Stimulated activated CD4-positive, alpha-beta T cell treated with anti-CD3 and anti-CD28 coated beads, Interleukin-2, amount 100 ng/mL, for 24 hours (primary cell): ENCODE results near the gene GPR156.

Experiments used
- DNase-seq, 2 donors: peaks; one replicate each; pipeline ENCODE4 v3.0.0-alpha.2; 2020

The GPR156 gene

GRCh38 chr3:120192579-120192978 lies 92.4 kb downstream of the GPR156 start:
- DNase-seq = no peak

DNA sequence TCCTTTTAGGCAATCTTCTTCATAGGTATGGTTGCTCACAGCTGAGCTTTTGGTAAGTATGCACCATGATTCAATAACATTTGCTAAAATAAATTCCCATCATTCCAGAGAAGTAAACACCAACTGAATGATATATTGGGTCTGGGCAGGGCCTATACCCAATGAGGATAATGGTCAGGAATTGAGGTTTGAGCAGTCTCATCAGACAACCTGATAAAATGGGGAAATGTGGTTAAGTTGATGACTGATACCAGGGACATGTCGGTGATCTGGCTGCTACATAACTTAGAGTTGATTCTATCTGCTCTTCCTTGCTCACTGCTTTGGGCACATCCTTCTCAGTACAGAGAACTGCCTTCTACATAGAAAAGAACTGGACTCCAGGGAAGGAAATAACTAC lies 92.9 kb downstream of the GPR156 start:
- DNase-seq = no peak

- no peak for DNase-seq
Observed at GRCh38 chr3:120182613-120183511, 102.2 kb downstream of the GPR156 start.

- no peak for DNase-seq
Observed at GRCh38 chr3:120181632-120182031, 103.4 kb downstream of the GPR156 start.

DNA sequence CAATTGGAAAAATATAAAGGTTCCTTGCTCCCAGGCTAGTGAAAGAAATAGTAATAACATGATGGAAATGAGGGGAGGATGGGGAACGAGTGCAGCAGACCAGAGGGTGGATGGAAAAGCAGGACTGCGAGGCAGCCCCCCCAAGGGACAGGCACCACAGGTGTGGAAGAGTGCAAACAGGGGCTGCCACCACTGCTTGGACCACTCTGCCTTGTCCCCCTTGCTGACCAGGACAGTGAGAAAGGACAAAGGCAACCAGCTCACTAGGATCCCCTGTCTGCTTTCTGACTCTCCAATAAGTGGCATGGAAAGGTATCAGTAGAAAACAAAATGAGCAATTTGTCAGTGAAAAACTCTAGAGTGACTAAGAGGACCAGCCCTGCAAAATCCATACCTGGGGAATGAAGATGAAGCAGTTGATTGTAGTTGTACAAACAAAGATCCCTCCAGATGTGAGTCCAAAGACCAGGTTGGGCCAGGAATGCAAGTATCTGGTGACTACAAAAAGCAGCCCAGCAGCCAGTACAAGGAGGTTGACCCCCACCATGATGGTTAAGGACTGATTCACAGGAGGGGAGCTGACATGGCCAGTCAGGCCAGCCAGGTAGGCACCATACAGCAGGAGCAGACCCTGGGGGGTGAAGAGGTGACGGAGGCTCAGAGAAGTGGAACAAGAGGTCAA lies 104.2 kb downstream of the GPR156 start:
- DNase-seq = no peak

GRCh38 chr3:120177707-120178306 lies 107.2 kb downstream of the GPR156 start:
- no peak for DNase-seq

GRCh38 chr3:120177151-120177550 lies 107.9 kb downstream of the GPR156 start:
- DNase-seq = no peak

DNA sequence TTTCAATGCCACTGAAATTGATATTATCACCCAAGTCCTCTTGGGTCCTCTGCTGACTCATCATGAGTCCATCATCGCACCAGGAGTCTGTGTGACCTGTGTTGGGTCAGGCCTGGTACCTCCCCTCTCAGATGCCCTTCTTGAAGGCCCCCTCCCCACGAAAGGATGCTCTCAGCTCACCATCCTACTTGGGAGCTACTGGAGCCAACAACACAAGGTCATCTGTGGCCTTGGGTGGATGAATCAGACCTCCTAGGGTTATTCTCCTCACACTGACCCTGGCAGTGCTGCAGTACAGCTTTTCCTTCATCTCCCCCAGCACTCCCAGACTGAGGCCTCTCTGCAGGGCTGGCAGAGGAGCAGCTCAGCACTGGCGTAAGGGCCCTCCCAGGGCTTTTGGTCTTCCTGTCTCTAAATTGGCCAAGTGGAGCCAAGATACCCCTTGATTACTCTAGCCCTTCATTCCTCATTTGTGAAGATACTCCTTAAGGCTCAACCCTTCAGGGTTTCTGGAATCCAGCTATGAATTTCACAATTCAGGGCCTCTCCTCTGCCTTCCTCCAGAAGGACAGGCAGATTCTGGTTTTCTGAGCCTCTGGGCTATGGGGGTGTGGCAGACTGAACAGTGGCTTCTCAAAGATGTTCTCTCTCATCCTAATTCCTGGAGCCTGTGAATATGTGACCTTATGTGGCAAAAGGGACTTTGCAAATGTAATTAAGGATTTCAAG lies 110.0 kb downstream of the GPR156 start:
- no peak for DNase-seq

DNA sequence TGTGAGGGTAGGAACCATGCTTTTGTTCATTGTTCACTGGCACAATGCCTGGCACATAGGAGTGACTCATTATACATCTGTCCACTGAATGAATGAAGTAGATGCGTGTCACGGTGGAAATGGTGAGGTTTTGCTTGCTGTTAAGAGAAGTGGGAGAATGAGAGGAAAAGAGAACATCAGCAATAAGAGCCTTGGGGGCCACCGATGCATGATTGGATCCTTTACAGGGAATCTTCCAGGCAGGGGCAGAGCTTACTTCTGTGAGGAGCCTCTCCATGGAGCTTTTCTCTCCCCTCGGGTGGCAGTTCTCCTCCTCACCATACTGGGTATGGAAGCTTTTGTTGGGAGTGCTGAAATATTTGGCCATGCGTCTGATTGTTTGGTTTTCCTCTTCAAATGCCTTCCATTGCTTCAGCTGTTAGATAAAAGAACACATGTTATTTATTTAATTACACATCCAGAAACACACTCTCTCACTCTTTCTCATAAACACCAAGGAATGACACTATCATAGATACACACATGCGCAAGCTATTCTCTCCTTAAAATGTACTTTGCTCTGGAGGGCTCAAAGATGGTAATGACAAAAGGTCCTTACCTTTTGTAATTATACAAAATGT lies 111.9 kb downstream of the GPR156 start:
- no peak for DNase-seq

GRCh38 chr3:120172070-120172469 lies 113.0 kb downstream of the GPR156 start:
- DNase-seq = no peak

DNA sequence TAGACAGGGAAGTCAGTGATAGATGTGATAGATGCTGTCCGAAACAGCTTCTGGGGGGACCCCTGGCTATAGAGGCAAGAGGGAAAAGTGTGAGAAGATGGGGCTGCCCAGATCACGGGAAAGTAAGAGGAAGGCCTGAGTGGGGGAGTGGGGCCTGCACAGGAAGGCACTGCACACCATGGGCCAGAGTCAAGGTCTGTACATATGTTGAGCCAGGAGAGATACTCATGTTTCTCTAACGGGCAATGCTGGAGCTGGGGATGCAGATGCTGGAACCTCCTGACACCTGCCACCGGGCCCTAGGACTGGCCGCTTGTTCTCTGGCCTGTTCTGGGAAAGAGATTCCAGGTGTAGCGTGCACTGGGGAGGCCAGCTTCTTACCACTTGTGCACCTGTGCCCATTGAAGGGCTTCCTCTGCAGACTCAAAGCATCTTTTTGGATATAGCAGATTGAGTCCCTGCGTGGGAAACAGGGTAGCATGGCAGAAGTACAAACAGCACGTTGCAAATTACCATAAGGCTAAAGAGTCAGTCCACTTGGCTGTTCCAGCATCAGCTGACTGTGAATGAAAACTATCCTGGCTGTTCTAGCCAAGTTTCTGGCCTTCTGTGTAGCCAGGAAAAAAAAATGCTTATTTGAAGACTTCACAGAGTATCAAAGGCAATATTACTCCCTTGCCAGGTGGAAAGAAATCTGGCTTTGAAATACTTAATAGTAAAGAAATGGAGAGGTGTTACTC lies 113.7 kb downstream of the GPR156 start:
- DNase-seq = no peak

GRCh38 chr3:120170223-120170622 lies 114.8 kb downstream of the GPR156 start:
- DNase-seq = no peak

GRCh38 chr3:120169407-120169806 lies 115.6 kb downstream of the GPR156 start:
- DNase-seq = no peak

GRCh38 chr3:120168611-120169010 lies 116.4 kb downstream of the GPR156 start:
- DNase-seq = no peak

GRCh38 chr3:120168038-120168437 lies 117.0 kb downstream of the GPR156 start:
- DNase-seq = no peak

GRCh38 chr3:120167488-120167887 lies 117.5 kb downstream of the GPR156 start:
- no peak for DNase-seq

GRCh38 chr3:120163816-120164215 lies 121.2 kb downstream of the GPR156 start:
- DNase-seq = no peak

DNA sequence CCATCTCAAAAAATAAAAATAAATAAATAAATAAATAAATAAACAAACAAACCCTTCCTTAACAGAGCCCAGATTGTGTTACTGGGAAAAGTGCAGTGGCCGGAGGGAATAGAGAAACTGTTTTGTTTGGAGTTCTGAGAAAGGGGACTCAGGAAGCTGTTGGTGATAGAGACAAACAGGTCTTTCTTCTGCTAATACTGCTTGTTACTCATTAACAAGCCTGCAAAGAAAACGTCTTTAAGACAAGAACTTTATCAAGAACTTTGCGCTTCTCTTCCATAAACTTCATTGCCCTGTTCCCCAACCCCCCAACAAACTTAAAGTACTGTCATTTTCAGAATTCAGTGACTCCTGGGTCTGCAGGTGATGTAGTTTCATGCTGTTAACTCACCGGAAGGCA lies 122.0 kb downstream of the GPR156 start:
- no peak for DNase-seq

DNA sequence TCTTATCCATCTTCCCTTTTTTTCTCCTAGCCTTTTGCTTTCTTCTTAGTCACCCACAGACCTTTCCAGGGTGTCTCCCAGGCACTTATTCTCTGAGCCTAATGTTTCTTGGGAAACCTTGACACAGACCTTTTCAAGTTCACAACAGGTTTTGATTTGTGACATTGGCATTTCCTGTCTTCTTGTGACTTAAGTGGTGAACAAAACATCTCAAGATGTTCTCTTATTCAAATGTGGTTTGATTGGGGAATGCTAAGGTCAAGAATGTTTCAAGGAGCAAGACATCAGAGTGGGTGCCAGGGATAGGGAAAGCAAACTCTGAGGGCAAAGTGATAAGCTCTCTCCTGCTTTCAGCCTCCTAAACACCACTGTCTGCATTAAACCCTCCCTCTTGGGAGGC lies 122.6 kb downstream of the GPR156 start:
- no peak for DNase-seq

DNA sequence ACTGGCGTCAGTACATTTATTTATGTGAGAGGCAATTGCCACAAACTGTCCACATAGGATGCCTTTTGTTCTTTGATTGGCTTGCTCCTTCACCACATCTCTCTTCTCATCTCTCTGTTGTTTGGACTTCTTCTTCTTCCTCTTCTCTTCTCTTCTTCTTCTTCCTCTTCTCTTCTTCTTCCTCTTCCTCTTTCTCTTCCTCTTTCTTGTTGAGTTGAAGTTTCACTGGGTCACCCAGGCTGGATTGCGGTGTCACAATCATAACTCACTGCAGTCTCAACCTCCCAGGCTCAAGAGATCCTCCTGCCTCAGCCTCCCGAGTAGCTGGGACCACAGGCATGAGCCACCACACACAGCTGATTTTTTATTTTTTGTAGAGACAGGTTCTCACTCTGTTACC lies 123.1 kb downstream of the GPR156 start:
- DNase-seq = no peak

DNA sequence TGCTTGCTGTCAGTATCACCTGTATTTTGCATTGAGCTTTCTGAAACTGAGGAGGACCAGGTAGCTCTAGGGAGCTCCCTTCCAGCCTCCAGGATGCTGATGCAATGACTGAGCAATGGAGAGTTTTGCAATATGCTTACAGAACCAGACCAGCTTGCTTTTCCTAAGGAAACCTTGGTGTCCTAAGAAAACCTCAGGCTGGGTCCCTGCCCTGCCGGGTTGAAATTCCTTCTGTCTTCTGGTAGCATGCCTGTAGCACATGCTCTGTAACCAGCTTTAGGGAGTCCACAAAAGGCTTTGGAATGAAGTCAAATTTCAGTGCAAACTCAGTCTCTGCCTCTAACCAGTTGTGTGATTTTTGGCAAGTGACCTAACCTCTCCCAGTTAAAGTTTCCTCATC lies 125.0 kb downstream of the GPR156 start:
- DNase-seq = no peak

DNA sequence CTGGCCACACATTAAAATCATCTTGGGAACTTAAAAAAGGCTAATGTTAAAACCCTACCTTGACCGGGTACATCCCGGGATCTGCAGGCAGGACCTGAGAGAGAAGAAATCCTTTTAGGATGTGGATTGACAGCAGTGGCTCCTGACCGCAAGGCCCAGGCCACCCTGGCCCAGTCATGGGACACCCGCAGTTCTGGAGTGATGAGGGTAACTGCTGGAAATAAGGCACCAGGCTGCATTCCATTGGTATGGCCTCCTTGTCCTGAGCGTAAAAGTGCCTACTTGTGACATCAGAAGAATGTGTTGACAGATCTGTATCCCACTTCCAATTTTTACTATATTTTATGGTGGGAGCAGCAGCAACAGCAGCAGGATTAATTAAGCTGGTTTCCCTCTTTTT lies 127.3 kb downstream of the GPR156 start:
- DNase-seq = no peak
